ENCODE results near the gene NDUFS3.

Gene NDUFS3

GRCh38 chr11:47592251-47592650 lies 13.4 kb downstream of the NDUFS3 start:
- no peak for DNase-seq

- no peak for DNase-seq
Measured at GRCh38 chr11:47592970-47593369, 14.1 kb downstream of the NDUFS3 start.

GRCh38 chr11:47593492-47593933 lies 14.6 kb downstream of the NDUFS3 start:
- DNase-seq, result no peak

GRCh38 chr11:47593934-47594855 lies 15.3 kb downstream of the NDUFS3 start, which contains the start of gene C1QTNF4:
Gene C1QTNF4 (minus strand): TSS chr11:47594411. CDS start chr11:47590810, 3,601 bp downstream.
- DNase-seq, result no peak

GRCh38 chr11:47595029-47595428 lies 16.2 kb downstream of the NDUFS3 start:
- no peak for DNase-seq

- DNase-seq, result no peak
Measured at GRCh38 chr11:47595967-47596366, 17.1 kb downstream of the NDUFS3 start.

- DNase-seq, result no peak
Measured at GRCh38 chr11:47599902-47600301, 21.0 kb downstream of the NDUFS3 start.

GRCh38 chr11:47603295-47603694 lies 24.4 kb downstream of the NDUFS3 start:
- DNase-seq, result no peak

- DNase-seq, result no peak
Measured at GRCh38 chr11:47605921-47606320, 27.0 kb downstream of the NDUFS3 start.

GRCh38 chr11:47606731-47607130 lies 27.9 kb downstream of the NDUFS3 start:
- DNase-seq, result no peak

- DNase-seq, result no peak
Measured at GRCh38 chr11:47607380-47607779, 28.5 kb downstream of the NDUFS3 start.

GRCh38 chr11:47609675-47610074 lies 30.8 kb downstream of the NDUFS3 start:
- no peak for DNase-seq

- no peak for DNase-seq
Measured at GRCh38 chr11:47611348-47611794, 32.5 kb downstream of the NDUFS3 start.

GRCh38 chr11:47615249-47615648 lies 36.4 kb downstream of the NDUFS3 start:
- DNase-seq, result no peak

GRCh38 chr11:47616726-47617416 lies 38.0 kb downstream of the NDUFS3 start:
- DNase-seq, result peak; percentile 28

- peak; percentile 29 for DNase-seq
Measured at GRCh38 chr11:47617417-47617809, 38.5 kb downstream of the NDUFS3 start.

- DNase-seq, result no peak
Measured at GRCh38 chr11:47620836-47621378, 42.0 kb downstream of the NDUFS3 start.

- DNase-seq, result no peak
Measured at GRCh38 chr11:47626234-47626633, 47.4 kb downstream of the NDUFS3 start.

- DNase-seq, result no peak
Measured at GRCh38 chr11:47628026-47628425, 49.2 kb downstream of the NDUFS3 start.

- no peak for DNase-seq
Measured at GRCh38 chr11:47631473-47631872, 52.6 kb downstream of the NDUFS3 start.

Data from activated CD4-positive, alpha-beta T cell treated with anti-CD3 and anti-CD28 coated beads, Interleukin-2, amount 50 U/mL, for 16 hours (primary cell).